Ectodermal cell (in vitro differentiated cells): Measurements from ENCODE around the gene CREB5.

ENCODE experiments used
- H3K27ac ChIP-seq: 2 replicates; pipeline ENCODE4 v1.7.0; 2013; ENCODE audit warnings: mild to moderate bottlenecking, low read depth, low read length; ENCODE audit not compliant: insufficient read depth, poor library complexity, severe bottlenecking
- H3K27me3 ChIP-seq: 2 replicates; pipeline ENCODE4 v1.7.0; 2013; ENCODE audit warnings: mild to moderate bottlenecking, low read length; ENCODE audit not compliant: insufficient read depth, control insufficient read depth, poor library complexity, severe bottlenecking
- H3K36me3 ChIP-seq: one replicate; pipeline ENCODE4 v1.7.0; 2013; ENCODE audit warnings: low read length; ENCODE audit not compliant: control insufficient read depth, insufficient read depth
- H3K4me1 ChIP-seq: one replicate; pipeline ENCODE4 v1.7.0; 2013; ENCODE audit warnings: low read length; ENCODE audit not compliant: control insufficient read depth, insufficient read depth
- H3K4me3 ChIP-seq: 2 replicates; pipeline ENCODE4 v1.7.0; 2013; ENCODE audit warnings: low read depth, low read length, control low read depth; ENCODE audit not compliant: insufficient read depth
- H3K9me3 ChIP-seq: 2 replicates; pipeline ENCODE4 v1.7.0; 2013; ENCODE audit warnings: mild to moderate bottlenecking, low read length, moderate library complexity; ENCODE audit not compliant: control insufficient read depth
- whole genome bisulfite sequencing, 2 experiments: methylation state at CpG; one replicate each; pipeline ENCODE4 v1.1.7; 2013; ENCODE audit warnings: missing lambda C conversion rate in 2 of 2; 5-methylcytosine and 5-hydroxymethylcytosine counted together

The CREB5 gene

GRCh38 chr7:28695300-28696295 lies 283.3 kb downstream of the CREB5 start:
- Histone ChIP-seq H3K9me3 (no peaks in the 10 kb centered on the region), H3K27ac (no peak overlapping the region), H3K4me1 (peaks cover 6% of the 10 kb centered on the region), H3K4me3 (no peak overlapping the region), H3K27me3 (no peaks in the 10 kb centered on the region), H3K36me3 (no peaks in the 10 kb centered on the region)
- WGBS, 2 experiments, result 86% methylated on average over 5 of the region's 5 CpGs

- H3K4me1 ChIP-seq, result peaks cover 6% of the 10 kb centered on the region
Measured at GRCh38 chr7:28697913-28698563, 285.7 kb downstream of the CREB5 start.

GRCh38 chr7:28698840-28699239 lies 286.5 kb downstream of the CREB5 start:
- Histone ChIP-seq H3K4me3 (no peak overlapping the region), H3K27me3 (no peaks in the 10 kb centered on the region)
- 86 to 95% methylated on average over 3 to 4 of the region's 6 CpGs for WGBS, 2 experiments

More at GRCh38 chr7:28697913-28698563, 285.7 kb downstream of the CREB5 start:
- Histone ChIP-seq H3K9me3 (no peaks in the 10 kb centered on the region), H3K27me3 (no peaks in the 10 kb centered on the region), H3K36me3 (no peaks in the 10 kb centered on the region), H3K4me3 (no peak overlapping the region), H3K27ac (no peak overlapping the region)
- 68 to 78% methylated on average over 6 of the region's 6 CpGs for WGBS, 2 experiments

GRCh38 chr7:28700096-28700495 lies 287.8 kb downstream of the CREB5 start:
- H3K9me3 ChIP-seq, result no peaks in the 10 kb centered on the region
- peaks cover 6% of the 10 kb centered on the region for H3K4me1 ChIP-seq
- no peak overlapping the region for H3K4me3 ChIP-seq
- 88 to 92% methylated on average over 7 of the region's 7 CpGs for WGBS, 2 experiments
- no peak overlapping the region for H3K27ac ChIP-seq
- H3K36me3 ChIP-seq, result no peaks in the 10 kb centered on the region
- H3K27me3 ChIP-seq, result no peaks in the 10 kb centered on the region

More at GRCh38 chr7:28698840-28699239, 286.5 kb downstream of the CREB5 start:
- Histone ChIP-seq H3K27ac (no peak overlapping the region), H3K9me3 (no peaks in the 10 kb centered on the region), H3K36me3 (no peaks in the 10 kb centered on the region), H3K4me1 (peaks cover 6% of the 10 kb centered on the region)

- H3K27ac ChIP-seq, result no peak overlapping the region
- H3K4me1 ChIP-seq, result peaks cover 1% of the 10 kb centered on the region
- WGBS, 2 experiments, result 92 to 95% methylated on average over 3 of the region's 3 CpGs
- H3K27me3 ChIP-seq, result no peaks in the 10 kb centered on the region
- H3K4me3 ChIP-seq, result no peak overlapping the region
- H3K9me3 ChIP-seq, result no peaks in the 10 kb centered on the region
- H3K36me3 ChIP-seq, result no peaks in the 10 kb centered on the region
Measured at GRCh38 chr7:28700790-28701203, 288.5 kb downstream of the CREB5 start.

GRCh38 chr7:28701731-28702130 lies 289.4 kb downstream of the CREB5 start:
- no peak overlapping the region for H3K4me3 ChIP-seq
- H3K36me3 ChIP-seq, result no peaks in the 10 kb centered on the region
- H3K4me1 ChIP-seq, result no peaks in the 10 kb centered on the region
- no peak overlapping the region for H3K27ac ChIP-seq
- H3K27me3 ChIP-seq, result no peaks in the 10 kb centered on the region
- no peaks in the 10 kb centered on the region for H3K9me3 ChIP-seq
- WGBS, 2 experiments, result no CpG with 5 or more reads among the region's 1 CpG

GRCh38 chr7:28702171-28702570 lies 289.9 kb downstream of the CREB5 start:
- Histone ChIP-seq H3K36me3 (no peaks in the 10 kb centered on the region), H3K27me3 (no peaks in the 10 kb centered on the region), H3K9me3 (no peaks in the 10 kb centered on the region), H3K27ac (no peak overlapping the region), H3K4me3 (no peak overlapping the region), H3K4me1 (no peaks in the 10 kb centered on the region)
- 91 to 94% methylated on average over 4 of the region's 4 CpGs for whole genome bisulfite sequencing, 2 experiments

GRCh38 chr7:28703037-28703765 lies 290.9 kb downstream of the CREB5 start:
- H3K27ac ChIP-seq, result no peak overlapping the region
- H3K9me3 ChIP-seq, result no peaks in the 10 kb centered on the region
- no peak overlapping the region for H3K4me3 ChIP-seq
- 100% methylated on average over 1 of the region's 1 CpG for WGBS, 2 experiments
- no peaks in the 10 kb centered on the region for H3K27me3 ChIP-seq
- H3K4me1 ChIP-seq, result no peaks in the 10 kb centered on the region
- no peaks in the 10 kb centered on the region for H3K36me3 ChIP-seq

- no peak overlapping the region for H3K4me3 ChIP-seq
- 97 to 98% methylated on average over 3 of the region's 3 CpGs for WGBS, 2 experiments
- H3K4me1 ChIP-seq, result peaks cover 7% of the 10 kb centered on the region
- H3K27me3 ChIP-seq, result no peaks in the 10 kb centered on the region
- no peak overlapping the region for H3K27ac ChIP-seq
- H3K9me3 ChIP-seq, result no peaks in the 10 kb centered on the region
- H3K36me3 ChIP-seq, result no peaks in the 10 kb centered on the region
Measured at GRCh38 chr7:28704706-28705105, 292.4 kb downstream of the CREB5 start.

GRCh38 chr7:28705350-28705749 lies 293.0 kb downstream of the CREB5 start:
- WGBS, 2 experiments, result 88 to 91% methylated on average over 1 to 2 of the region's 2 CpGs
- H3K9me3 ChIP-seq, result no peaks in the 10 kb centered on the region
- no peaks in the 10 kb centered on the region for H3K36me3 ChIP-seq
- H3K4me3 ChIP-seq, result no peak overlapping the region
- no peak overlapping the region for H3K27ac ChIP-seq
- H3K4me1 ChIP-seq, result peaks cover 7% of the 10 kb centered on the region
- no peaks in the 10 kb centered on the region for H3K27me3 ChIP-seq
